ENCODE results near the gene CDCA3. TPM values are rescaled to one million over a fixed set of nuclear protein-coding genes. Genes with fewer than 3 reads are reported as not detected.

CDCA3 gene
- total RNA-seq, 2 experiments from 2014 or later: 151 to 222 TPM

- intact Hi-C loops (cut with micrococcal nuclease; ENCODE audit: unreplicated experiment): no loop called here
- POLR2A ChIA-PET: interaction anchor here (1.0 to 1.2 kb wide), 2 partner anchors 9 to 17 kb away, joined by 3 to 5 read pairs; no protein-coding TSS in a partner anchor
Measured at GRCh38 chr12:6830286-6830890, 20.7 kb downstream of the CDCA3 start.

GRCh38 chr12:6829536-6830220 lies 21.4 kb downstream of the CDCA3 start:
- ChIA-PET POLR2A (interaction anchor here (0.6 to 1.2 kb wide), 4 partner anchors 10 to 133 kb away, joined by 3 to 5 read pairs (median 4); partner anchors contain the start of genes CDCA3 and MLF2), CTCF (ENCODE audit: unreplicated experiment) (interaction anchor here (0.5 to 1.3 kb wide), 5 partner anchors 9 to 185 kb away, joined by 3 to 8 read pairs (median 4); no protein-coding TSS in a partner anchor)
- no peaks in the 10 kb centered on the region for H4K20me1 ChIP-seq (ENCODE audit: insufficient read depth, low read length)
- DNase-seq (ENCODE audit: low spot score): peak; percentile 48
- H3K9me2 ChIP-seq (ENCODE audit: insufficient read depth, low read length): no peaks in the 10 kb centered on the region
- H3K27ac ChIP-seq (ENCODE audit: low read depth, low read length, poor library complexity, severe bottlenecking): no peak overlapping the region
- H3K79me2 ChIP-seq (ENCODE audit: insufficient read depth, low read depth, low read length): no peaks in the 10 kb centered on the region
- no TSS peak for BruUV-seq (replicated peaks)
- intact Hi-C loops (cut with micrococcal nuclease; ENCODE audit: unreplicated experiment): loop anchor here (5.0 kb wide), 2 partner anchors 47 to 272 kb away; partner anchors contain the start of gene IFFO1
- H3K9me3 ChIP-seq (ENCODE audit: low read length): no peaks in the 10 kb centered on the region
- H3K4me1 ChIP-seq (ENCODE audit: insufficient read depth, low read length, poor library complexity, severe bottlenecking): peaks cover 26% of the 10 kb centered on the region
- peak overlapping the region; percentile 78; the same call in 1 of the 2 replicates for H2AFZ ChIP-seq (ENCODE audit: low read length)
- peak overlapping the region; percentile 69 for H3K4me3 ChIP-seq (ENCODE audit: low read depth, low read length, poor library complexity, severe bottlenecking)
- H3K4me2 ChIP-seq (ENCODE audit: low read length): peak overlapping the region; percentile 79
- H3K36me3 ChIP-seq (ENCODE audit: insufficient read depth, low read length): no peaks in the 10 kb centered on the region
- TF ChIP-seq, protein P1, sequence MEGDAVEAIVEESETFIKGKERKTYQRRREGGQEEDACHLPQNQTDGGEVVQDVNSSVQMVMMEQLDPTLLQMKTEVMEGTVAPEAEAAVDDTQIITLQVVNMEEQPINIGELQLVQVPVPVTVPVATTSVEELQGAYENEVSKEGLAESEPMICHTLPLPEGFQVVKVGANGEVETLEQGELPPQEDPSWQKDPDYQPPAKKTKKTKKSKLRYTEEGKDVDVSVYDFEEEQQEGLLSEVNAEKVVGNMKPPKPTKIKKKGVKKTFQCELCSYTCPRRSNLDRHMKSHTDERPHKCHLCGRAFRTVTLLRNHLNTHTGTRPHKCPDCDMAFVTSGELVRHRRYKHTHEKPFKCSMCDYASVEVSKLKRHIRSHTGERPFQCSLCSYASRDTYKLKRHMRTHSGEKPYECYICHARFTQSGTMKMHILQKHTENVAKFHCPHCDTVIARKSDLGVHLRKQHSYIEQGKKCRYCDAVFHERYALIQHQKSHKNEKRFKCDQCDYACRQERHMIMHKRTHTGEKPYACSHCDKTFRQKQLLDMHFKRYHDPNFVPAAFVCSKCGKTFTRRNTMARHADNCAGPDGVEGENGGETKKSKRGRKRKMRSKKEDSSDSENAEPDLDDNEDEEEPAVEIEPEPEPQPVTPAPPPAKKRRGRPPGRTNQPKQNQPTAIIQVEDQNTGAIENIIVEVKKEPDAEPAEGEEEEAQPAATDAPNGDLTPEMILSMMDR (conservative IDR thresholded peaks at IDR 0.05; ENCODE audit: low read length): peak; percentile 36; the same call in 1 of the 2 replicates
- TF ChIP-seq EZH2phosphoT487 (IDR thresholded peaks at IDR 0.05; ENCODE audit: borderline replicate concordance, low read depth, low read length): no peak

More at GRCh38 chr12:6830286-6830890, 20.7 kb downstream of the CDCA3 start:
- Histone ChIP-seq H3K4me2 (ENCODE audit: low read length) (no peak overlapping the region), H3K4me1 (ENCODE audit: insufficient read depth, low read length, poor library complexity, severe bottlenecking) (peaks cover 26% of the 10 kb centered on the region), H3K27ac (ENCODE audit: low read depth, low read length, poor library complexity, severe bottlenecking) (no peak overlapping the region), H3K9me2 (ENCODE audit: insufficient read depth, low read length) (no peaks in the 10 kb centered on the region), H2AFZ (ENCODE audit: low read length) (no peak overlapping the region), H3K36me3 (ENCODE audit: insufficient read depth, low read length) (no peaks in the 10 kb centered on the region), H3K9me3 (ENCODE audit: low read length) (no peaks in the 10 kb centered on the region), H3K79me2 (ENCODE audit: insufficient read depth, low read depth, low read length) (no peaks in the 10 kb centered on the region), H4K20me1 (ENCODE audit: insufficient read depth, low read length) (no peaks in the 10 kb centered on the region), H3K4me3 (ENCODE audit: low read depth, low read length, poor library complexity, severe bottlenecking) (no peak overlapping the region)
- no TSS peak for BruUV-seq (replicated peaks)
- TF ChIP-seq, protein P1 (conservative IDR thresholded peaks at IDR 0.05; ENCODE audit: low read length): no peak
- no peak for TF ChIP-seq EZH2phosphoT487 (IDR thresholded peaks at IDR 0.05; ENCODE audit: borderline replicate concordance, low read depth, low read length)
- DNase-seq (ENCODE audit: low spot score): no peak
- CTCF ChIA-PET (ENCODE audit: unreplicated experiment): interaction anchor here (1.1 to 1.3 kb wide), 2 partner anchors 9 to 47 kb away, joined by 4 to 5 read pairs; no protein-coding TSS in a partner anchor

All from OCI-LY7 (cell line).